Ecto neural progenitor cell (in vitro differentiated cells): ENCODE results near the gene MYOM1.
A peak's percentile ranks its signal among the peaks of the same experiment; 100 is the strongest.

ENCODE experiments used
- DNase-seq: peaks from one replicate; pipeline ENCODE4 v3.0.0-alpha.2; 2018; ENCODE audit warnings: low spot score

The MYOM1 gene

GRCh38 chr18:3150274-3150673 is 69.5 kb downstream of the MYOM1 start:
- no peak for DNase-seq

GRCh38 chr18:3148930-3149535 is 70.7 kb downstream of the MYOM1 start:
- no peak for DNase-seq

DNA sequence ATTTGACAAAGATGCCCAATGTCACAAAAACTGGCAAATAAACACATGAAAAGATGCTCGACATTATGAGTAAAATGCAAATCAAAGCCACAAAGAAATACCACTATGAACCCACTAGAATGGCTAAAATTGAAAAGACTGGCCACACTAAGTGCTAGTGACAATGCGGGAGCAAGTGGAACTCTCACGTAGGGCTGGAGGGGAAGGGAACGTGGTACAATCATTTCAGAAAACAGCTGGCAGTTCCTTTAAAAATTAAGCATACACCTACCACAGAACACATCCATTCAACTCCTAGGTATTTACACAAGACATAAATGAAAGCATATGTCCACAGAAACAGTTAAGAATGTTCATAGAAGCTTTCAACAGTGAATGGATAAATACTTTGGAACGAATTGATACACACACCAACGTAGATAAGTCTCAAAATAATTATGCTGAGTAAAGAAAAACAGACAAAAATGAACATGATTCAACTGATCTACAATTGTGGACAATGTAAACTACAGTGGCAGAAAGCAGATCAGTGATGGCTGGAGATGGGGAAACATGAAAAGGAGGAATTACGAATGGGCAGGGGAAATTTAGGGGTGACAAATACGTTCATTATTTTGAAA is 71.7 kb downstream of the MYOM1 start:
- no peak for DNase-seq

GRCh38 chr18:3140986-3141639 is 78.7 kb downstream of the MYOM1 start:
- no peak for DNase-seq

DNA sequence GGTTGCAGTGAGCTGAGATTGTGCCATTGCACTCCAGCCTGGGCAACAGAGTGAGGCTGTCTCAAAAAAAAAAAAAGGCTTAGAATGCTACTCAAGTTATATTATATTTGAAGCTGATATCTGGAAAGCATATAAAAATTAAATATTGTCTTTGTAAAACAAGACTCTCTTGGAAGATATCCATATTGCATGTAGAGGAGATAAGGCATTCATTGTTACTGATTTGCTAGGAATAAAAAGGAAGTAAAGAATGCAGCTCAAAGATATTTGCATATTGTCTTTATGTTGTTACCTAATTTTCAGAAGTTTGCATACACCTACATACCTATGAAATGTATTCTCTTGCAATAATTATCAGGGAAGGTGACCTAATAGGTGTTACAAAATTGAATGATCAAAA is 79.4 kb downstream of the MYOM1 start:
- no peak for DNase-seq

GRCh38 chr18:3139406-3139805 is 80.4 kb downstream of the MYOM1 start:
- no peak for DNase-seq

DNA sequence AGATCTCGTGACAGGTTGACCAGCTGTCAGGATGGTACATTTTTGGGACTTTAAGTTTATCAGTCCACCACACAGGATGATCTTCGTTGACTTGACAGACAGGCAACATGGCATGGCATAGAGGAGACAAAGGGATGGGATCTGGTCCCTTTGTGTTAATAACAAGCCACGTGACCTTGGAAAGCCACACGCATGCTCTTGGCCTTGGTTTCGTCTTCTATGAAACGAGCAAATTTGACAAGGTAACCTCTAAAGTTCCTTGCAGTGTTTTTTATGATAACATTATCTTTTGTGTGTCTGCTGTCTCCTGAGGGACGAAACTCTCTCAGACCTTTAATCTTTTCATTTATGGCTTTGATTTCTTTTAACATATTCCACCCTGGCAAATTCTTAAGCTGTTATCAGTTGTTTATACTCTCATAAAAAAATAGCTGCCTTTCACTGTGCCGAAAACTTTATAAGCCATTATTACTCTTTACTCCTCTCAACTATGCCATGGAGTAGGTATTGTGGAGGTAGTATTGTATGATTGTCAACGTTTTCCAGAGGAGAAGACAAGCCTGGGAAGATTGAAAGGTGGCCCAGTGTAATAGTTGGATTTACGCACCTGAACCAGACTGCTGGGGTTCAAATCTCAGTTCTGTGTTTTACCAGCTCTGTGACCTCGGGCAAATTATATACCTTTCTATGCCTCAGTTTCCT is 81.3 kb downstream of the MYOM1 start:
- no peak for DNase-seq

GRCh38 chr18:3135536-3135935 is 84.2 kb downstream of the MYOM1 start:
- DNase-seq, result no peak

GRCh38 chr18:3132700-3133099 is 87.1 kb downstream of the MYOM1 start:
- no peak for DNase-seq

GRCh38 chr18:3130344-3130743 is 89.4 kb downstream of the MYOM1 start:
- no peak for DNase-seq

DNA sequence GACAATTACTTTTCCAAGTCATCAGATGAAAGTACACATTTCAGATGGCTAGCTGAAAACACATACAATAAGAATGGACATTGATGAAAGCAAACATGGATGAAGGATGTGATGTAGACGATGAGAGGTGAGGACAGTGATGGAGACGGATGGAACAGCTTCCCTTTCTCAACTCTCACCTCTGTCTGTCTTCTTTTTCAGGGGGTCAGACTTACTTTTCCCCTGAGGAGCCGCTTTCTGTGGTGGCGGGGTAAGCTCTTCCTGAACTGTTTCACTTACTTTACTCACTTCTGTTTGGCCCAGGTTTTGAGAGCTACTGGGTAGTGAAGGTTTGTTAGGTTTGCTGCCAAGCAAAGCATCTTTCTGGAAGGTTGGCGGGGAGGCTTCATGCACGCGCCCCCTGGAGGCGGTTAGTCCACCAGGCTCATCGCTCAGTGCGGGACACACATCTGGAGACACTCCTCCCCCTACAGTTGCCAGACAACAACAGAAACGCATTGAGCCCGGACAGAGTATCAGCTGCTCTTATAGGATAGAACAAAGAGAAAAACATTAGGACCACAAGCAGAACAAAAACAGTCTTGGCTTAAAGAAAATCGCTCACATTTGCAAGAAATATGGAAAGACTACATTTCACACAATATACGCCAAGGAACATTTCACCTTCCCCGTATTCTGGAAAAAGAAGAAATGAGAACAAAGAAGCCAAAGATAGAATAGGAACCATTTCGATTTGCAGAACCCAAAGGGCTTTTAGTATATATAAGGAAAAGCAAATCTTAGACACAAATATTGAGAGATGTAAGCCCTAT is 90.5 kb downstream of the MYOM1 start:
- peak; percentile 89 for DNase-seq

- no peak for DNase-seq
Measured at GRCh38 chr18:3126457-3127097, 93.2 kb downstream of the MYOM1 start.

DNA sequence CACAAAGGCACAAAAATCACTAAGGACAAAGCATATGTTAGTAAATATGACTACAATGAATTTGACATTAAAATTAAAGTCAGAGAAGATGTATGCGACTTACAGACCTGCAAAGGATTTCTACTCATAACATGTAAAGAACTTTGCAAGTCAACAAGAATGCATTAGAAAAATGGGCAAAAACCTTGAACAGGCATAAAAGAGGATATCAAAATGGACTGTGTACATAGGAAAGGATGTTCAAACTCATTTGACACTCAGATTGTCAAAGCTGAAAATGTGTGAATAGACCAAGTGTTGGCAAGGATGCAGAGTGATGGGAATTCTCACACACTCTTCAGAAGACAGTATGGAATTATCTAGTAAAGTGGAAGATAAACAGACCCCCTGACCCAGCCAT is 94.9 kb downstream of the MYOM1 start:
- no peak for DNase-seq

GRCh38 chr18:3122851-3123250 is 96.9 kb downstream of the MYOM1 start:
- DNase-seq, result no peak

- DNase-seq, result no peak
Measured at GRCh38 chr18:3121259-3121658, 98.5 kb downstream of the MYOM1 start.

DNA sequence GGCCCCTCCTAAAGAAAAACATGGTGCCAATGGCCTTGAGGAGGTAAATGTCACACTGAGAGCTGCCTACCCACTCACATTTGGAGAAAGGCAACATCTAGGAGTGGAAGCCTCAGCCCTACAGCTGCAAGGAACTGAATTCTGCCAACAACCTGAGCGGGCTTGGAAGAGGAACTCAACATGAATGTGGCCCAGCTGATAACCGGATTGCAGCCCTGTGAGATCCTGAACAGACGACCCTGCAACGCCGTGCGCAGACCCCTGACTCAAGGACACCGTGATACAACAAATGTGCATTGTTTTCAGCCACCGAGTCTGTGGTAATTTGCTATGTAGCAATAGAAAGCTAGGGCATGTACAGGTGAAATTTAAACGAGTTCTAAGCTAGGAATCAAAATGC is 99.4 kb downstream of the MYOM1 start:
- no peak for DNase-seq

GRCh38 chr18:3119401-3120341 is 100.1 kb downstream of the MYOM1 start:
- DNase-seq, result no peak

DNA sequence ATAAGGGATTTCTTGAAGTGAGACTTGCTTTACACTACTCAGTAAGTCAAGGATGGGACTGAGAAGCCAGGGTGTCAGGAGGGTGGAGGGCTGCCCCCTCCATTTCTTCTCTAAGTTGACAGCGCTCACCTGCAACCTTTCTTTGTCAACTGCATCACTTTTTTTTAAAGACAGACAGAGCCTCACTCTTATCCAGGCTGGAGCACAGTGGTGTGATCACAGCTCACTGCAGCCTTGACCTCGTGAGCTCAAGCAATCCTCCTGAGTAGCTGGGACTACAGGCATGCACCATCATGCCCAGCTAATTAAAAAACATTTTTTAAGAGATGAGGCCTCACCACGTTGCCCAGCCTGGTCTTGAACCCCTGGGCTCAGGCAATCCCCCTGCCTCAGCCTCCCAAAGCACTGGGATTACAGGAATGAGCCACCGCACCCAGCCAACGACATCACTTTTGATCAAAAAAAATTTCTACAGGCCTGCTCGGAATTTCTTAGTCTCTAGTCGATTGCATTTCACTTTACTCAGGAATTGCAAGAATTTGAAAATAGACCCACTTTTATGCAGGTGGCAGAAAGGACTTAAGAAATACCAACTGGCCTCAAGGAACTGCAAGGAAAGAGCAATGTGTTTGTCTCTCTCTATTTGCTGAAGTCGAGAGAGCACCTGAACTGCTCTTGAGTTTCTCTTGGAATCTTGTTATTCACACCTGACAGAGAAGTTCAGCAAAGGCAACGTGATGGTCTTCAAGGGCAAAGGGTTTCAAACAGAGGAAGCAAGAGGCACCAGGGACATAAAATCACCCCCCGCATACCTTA is 101.4 kb downstream of the MYOM1 start:
- DNase-seq, result no peak

DNA sequence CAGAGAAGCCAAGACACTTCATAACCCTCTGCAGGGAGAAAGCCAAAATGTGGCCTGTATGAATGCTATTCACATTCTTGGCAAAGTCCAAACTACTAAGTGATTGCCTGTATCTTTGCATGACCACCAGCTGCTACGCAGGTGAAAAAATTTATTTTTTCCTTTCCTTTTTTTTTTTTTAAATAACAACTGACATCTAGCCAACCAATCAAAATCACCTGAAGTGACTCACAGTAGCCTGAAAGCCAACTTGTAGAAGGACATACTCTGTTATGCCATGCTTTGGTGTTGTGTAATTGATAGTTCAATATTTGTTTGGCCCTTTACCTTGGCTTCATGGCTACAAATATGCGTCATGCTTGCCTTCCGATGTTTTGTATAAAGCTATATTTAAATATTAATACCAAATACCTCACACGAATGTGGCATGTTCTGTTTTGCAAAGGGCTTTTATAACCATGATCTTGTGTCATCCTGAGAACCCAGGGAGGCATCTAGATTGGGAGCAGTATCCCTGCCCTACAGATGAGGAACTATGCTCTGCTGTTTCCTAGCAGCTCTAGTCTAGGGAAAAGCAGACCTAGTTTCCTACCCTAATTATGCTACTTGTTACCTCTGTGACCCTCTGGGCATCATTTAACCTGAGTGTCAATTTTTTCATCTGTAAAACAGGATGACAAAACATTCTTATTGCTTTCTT is 102.1 kb downstream of the MYOM1 start:
- no peak for DNase-seq
